RCC 7860 (cell line): Measurements from ENCODE around the gene TRMT112.

Experiments
- DNase-seq: peaks from one replicate; pipeline ENCODE4 v3.0.0-alpha.2; 2015; ENCODE audit warnings: low spot score
- FAIRE-seq: peaks from 2 replicates; lab custom pipeline; 2012; peaks lifted over from hg19 to GRCh38; lab: Jason Lieb, UNC

The TRMT112 gene

GRCh38 chr11:64317325-64317960, at the start of gene TRMT112:
TSS of gene TRMT112 (minus strand) at chr11:64317559. CDS start at chr11:64317526, 33 bp downstream.
- DNase-seq: peak; percentile 97
- peak; percentile 88 for FAIRE-seq

GRCh38 chr11:64366751-64367150, 49.4 kb upstream of the TRMT112 start:
- DNase-seq: no peak
- FAIRE-seq: no peak

- no peak for DNase-seq
- FAIRE-seq: no peak
Measured at GRCh38 chr11:64364911-64365310, 47.6 kb upstream of the TRMT112 start.

GRCh38 chr11:64364435-64364834, 47.1 kb upstream of the TRMT112 start:
- no peak for DNase-seq
- FAIRE-seq: no peak

GRCh38 chr11:64362339-64362738, 45.0 kb upstream of the TRMT112 start:
- FAIRE-seq (no peak), DNase-seq (no peak)

GRCh38 chr11:64361659-64362058, 44.3 kb upstream of the TRMT112 start:
- no peak for FAIRE-seq

GRCh38 chr11:64360448-64360921, 43.1 kb upstream of the TRMT112 start:
- no peak for DNase-seq
- no peak for FAIRE-seq

More at GRCh38 chr11:64361659-64362058, 44.3 kb upstream of the TRMT112 start:
- DNase-seq: no peak

- DNase-seq (no peak), FAIRE-seq (no peak)
Measured at GRCh38 chr11:64359712-64360445, 42.5 kb upstream of the TRMT112 start.

- FAIRE-seq (no peak), DNase-seq (peak; percentile 15)
Measured at GRCh38 chr11:64358907-64359711, 41.8 kb upstream of the TRMT112 start, which contains the start of gene RPS6KA4. TSS of gene RPS6KA4 (plus strand) at chr11:64359162. CDS start at chr11:64359236, 74 bp downstream.

GRCh38 chr11:64358536-64358906, 41.2 kb upstream of the TRMT112 start:
- FAIRE-seq (no peak), DNase-seq (no peak)

- no peak for FAIRE-seq
- peak; percentile 17 for DNase-seq
Measured at GRCh38 chr11:64357904-64358535, 40.7 kb upstream of the TRMT112 start.

GRCh38 chr11:64357446-64357845, 40.1 kb upstream of the TRMT112 start:
- FAIRE-seq (no peak), DNase-seq (no peak)

- FAIRE-seq (no peak), DNase-seq (no peak)
Measured at GRCh38 chr11:64356498-64357411, 39.4 kb upstream of the TRMT112 start.

GRCh38 chr11:64355078-64355940, 38.0 kb upstream of the TRMT112 start:
- FAIRE-seq: no peak
- DNase-seq: peak; percentile 65

- DNase-seq: no peak
- FAIRE-seq: no peak
Measured at GRCh38 chr11:64353715-64354506, 36.6 kb upstream of the TRMT112 start.

- no peak for FAIRE-seq
Measured at GRCh38 chr11:64352995-64353714, 35.8 kb upstream of the TRMT112 start.

More at GRCh38 chr11:64352995-64353714, 35.8 kb upstream of the TRMT112 start:
- no peak for DNase-seq
